Brain microvascular endothelial cell (primary cell): ENCODE results near the gene DIPK1A.

Experiments used
- DNase-seq: peaks from one replicate; pipeline ENCODE4 v3.0.0-alpha.2; 2020
- H3K27ac ChIP-seq: fragments of 250-450 bp; sonication (Bioruptor Pico); 2 replicates; pipeline ENCODE4 v1.5.1; 2020; ENCODE audit warnings: mild to moderate bottlenecking, moderate library complexity
- H3K27me3 ChIP-seq: fragments of 250-450 bp; sonication (Bioruptor Pico); replicated peaks from 2 replicates; pipeline ENCODE4 v1.5.1; 2020; ENCODE audit warnings: mild to moderate bottlenecking
- H3K36me3 ChIP-seq: fragments of 250-450 bp; sonication (Bioruptor Pico); replicated peaks from 2 replicates; pipeline ENCODE4 v1.5.1; 2020; ENCODE audit warnings: mild to moderate bottlenecking
- H3K4me3 ChIP-seq: 2 replicates; pipeline ENCODE4 v1.5.1; 2011; ENCODE audit warnings: low read depth, mild to moderate bottlenecking, control low read depth, low read length, moderate library complexity
- in situ Hi-C: cut with HindIII; loops from 2 replicates; pipeline ENCODE4 v1.10.0; 2017; ENCODE audit warnings: low sequenced_read_pairs, low pct_ligation_motif_present
- TF ChIP-seq, protein P1 (sequence below): IDR thresholded peaks from 2 replicates; pipeline ENCODE4 v1.5.1; 2011; ENCODE audit warnings: low read depth, mild to moderate bottlenecking, moderate library complexity, low read length, control low read depth, inconsistent platforms; ENCODE audit errors: missing control alignments

Gene DIPK1A

DNA sequence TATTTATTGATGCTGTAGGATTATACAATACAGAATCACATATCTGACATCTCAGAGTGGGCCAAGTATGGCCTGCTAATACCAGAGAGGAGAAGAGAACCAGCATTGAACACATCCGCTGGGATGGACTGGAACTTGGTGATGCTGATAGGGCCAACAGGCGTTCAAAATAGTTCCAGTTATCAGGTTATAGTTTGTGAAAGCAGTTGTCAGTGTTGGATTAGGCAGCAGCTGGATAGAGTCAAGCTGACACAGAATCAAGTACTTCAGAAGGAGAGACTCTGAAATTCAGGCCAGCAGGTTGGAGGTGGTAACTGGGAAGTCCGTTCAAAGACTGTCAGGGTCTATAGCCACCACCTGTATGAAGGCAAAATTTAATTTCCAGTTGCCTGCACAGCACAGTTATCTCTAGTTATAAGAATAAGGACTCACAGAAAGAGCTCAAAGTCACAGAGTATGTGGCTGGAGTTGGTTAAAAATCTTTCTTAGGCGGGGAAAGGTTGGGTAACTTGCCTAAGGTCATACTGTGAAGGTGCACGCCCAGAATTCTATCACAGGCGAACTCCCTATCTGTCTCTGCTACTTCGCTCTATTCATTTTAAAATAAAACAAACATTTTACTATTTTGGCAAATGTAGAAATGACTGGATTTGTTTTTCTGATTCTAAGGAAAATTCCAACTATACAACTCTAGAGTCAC, 9.9 kb upstream of the DIPK1A start:
- TF ChIP-seq, protein P1, sequence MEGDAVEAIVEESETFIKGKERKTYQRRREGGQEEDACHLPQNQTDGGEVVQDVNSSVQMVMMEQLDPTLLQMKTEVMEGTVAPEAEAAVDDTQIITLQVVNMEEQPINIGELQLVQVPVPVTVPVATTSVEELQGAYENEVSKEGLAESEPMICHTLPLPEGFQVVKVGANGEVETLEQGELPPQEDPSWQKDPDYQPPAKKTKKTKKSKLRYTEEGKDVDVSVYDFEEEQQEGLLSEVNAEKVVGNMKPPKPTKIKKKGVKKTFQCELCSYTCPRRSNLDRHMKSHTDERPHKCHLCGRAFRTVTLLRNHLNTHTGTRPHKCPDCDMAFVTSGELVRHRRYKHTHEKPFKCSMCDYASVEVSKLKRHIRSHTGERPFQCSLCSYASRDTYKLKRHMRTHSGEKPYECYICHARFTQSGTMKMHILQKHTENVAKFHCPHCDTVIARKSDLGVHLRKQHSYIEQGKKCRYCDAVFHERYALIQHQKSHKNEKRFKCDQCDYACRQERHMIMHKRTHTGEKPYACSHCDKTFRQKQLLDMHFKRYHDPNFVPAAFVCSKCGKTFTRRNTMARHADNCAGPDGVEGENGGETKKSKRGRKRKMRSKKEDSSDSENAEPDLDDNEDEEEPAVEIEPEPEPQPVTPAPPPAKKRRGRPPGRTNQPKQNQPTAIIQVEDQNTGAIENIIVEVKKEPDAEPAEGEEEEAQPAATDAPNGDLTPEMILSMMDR: no peak
- in situ Hi-C loops: no loop called here
- no peaks in the 10 kb centered on the region for H3K36me3 ChIP-seq
- H3K27ac ChIP-seq: no peak overlapping the region
- DNase-seq: no peak
- no peak overlapping the region for H3K4me3 ChIP-seq
- no peaks in the 10 kb centered on the region for H3K27me3 ChIP-seq

DNA sequence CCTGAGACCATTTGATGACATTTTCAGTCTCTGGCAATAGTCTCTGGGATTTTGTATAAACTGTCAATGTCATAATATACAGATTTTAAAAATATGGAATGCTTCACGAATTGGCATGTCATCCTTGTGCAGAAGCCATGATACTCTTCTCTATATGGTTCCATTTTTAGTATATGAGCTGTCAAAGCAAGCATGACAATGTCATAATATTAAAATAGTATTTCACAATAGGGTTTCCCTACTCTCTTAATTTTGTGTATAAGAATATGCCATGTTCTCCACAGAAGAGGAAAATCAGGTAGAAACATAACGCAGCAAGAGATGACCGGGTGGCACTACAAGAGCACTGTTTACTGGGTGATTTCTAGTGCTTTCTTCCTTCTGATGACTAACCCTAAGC, 8.3 kb upstream of the DIPK1A start:
- no peaks in the 10 kb centered on the region for H3K27me3 ChIP-seq
- TF ChIP-seq, protein P1: no peak
- DNase-seq: no peak
- no peaks in the 10 kb centered on the region for H3K36me3 ChIP-seq
- H3K4me3 ChIP-seq: no peak overlapping the region
- in situ Hi-C loops: no loop called here
- no peak overlapping the region for H3K27ac ChIP-seq

DNA sequence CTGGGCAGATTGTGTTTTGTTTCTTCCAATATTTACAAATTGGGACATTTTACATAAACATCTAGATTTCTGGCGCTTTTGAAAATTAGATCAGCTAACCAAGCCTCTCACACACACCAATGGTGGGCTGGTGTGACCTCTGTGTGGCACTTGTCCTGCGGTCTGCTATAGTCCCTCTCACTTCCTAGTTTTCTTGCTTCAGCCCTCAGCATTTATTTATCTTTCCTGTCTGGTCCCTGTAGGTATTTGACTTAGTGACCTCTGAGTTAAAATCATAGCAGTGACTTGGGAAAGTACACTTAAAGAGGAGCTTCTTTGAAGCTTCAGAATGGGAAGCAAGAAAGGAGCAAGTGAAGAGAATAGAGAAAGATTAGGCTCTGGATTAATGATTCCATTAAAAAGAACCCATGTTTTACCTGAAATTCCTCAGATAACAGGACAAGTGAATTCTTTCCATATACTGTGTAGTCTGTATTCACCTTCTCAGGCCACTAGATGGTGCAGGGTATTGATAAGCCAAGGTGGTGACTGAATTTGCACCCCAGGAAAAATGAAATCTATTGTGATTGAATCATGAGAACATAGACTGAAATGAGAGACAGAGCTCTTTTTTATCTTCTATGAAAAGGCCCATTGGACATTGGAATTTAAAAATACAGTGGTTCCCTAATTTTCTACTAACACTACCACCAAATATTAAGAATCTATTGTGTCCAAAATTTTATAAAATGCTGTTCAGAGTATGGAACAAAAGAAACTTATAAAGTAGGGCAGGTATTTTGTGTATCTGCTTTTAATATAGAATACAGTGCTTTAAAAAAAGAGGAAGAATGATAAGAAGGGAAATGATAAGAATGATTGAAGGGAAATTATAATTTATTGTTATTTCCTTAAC, 7.1 kb upstream of the DIPK1A start:
- no peak for DNase-seq

DNA sequence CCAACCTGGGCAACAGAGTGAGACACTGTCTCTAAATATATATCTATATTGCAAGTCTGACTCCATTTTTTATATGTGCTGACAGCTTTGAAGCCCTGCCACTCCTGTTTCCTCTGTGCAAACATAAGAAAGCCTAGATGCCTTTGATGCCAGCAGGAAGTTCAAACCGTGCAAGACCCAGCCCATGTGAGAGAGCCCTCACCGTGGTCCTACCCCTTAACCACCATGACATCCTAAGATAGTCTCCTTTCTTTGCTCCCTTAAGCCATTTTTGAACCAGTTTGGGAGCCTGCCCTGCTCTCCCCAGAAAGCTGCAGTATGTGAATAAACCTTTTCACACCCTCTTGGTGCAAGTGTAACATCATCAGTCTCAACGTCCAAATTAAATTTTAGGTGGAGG, 3.7 kb upstream of the DIPK1A start:
- no peak for DNase-seq
- Histone ChIP-seq H3K36me3 (no peaks in the 10 kb centered on the region), H3K27ac (no peak overlapping the region), H3K27me3 (no peaks in the 10 kb centered on the region), H3K4me3 (no peak overlapping the region)
- TF ChIP-seq, protein P1: no peak
- in situ Hi-C loops: no loop called here

More for the DNA sequence above, 7.1 kb upstream of the DIPK1A start:
- Histone ChIP-seq H3K36me3 (no peaks in the 10 kb centered on the region), H3K4me3 (no peak overlapping the region), H3K27me3 (no peaks in the 10 kb centered on the region), H3K27ac (no peak overlapping the region)
- in situ Hi-C loops: no loop called here
- TF ChIP-seq, protein P1: peak; percentile 63

DNA sequence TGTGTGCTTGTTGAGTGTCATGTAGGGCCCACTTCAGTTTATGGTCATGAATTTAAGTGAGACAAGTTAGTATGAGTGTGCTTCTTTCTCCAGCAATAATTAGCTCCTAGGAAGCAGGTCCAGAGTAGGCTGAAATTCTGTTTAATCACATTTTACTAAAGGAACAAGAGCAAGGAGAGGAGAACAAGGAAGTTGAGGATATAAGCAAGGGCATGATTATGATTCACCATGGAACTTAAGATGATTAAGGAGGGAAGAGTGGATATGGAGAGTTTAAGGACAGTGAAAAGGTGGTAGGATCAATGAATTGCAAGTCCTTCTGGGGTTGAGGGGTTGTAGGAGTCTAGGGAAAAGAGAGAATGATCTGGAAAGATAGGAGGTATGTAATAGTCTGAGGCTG, 3.1 kb upstream of the DIPK1A start:
- Histone ChIP-seq H3K27ac (no peak overlapping the region), H3K4me3 (no peak overlapping the region), H3K27me3 (no peaks in the 10 kb centered on the region), H3K36me3 (no peaks in the 10 kb centered on the region)
- TF ChIP-seq, protein P1: no peak
- DNase-seq: no peak
- in situ Hi-C loops: no loop called here
